Activated B cell treated with CpG ODN at 0.5 μM for 24 hours (primary cell): ENCODE results near the gene RSPH6A. TPM values are rescaled to one million over a fixed set of nuclear protein-coding genes. Genes with fewer than 3 reads are reported as not detected.

Experiments
- ATAC-seq: fragments of 200-7000 bp; cut with Tn5 transposase; one replicate; pipeline ENCODE4 v1.10.0; 2021; ENCODE audit warnings: low read depth, mild to moderate bottlenecking, moderate library complexity
- CTCF ChIA-PET: fragments of 350-600 bp; sonication (Branson Sonifier 250); formaldehyde crosslinking; loops from one replicate; lab custom pipeline; 2021; ENCODE audit warnings: antibody characterized with exemption; lab: Charles Lee
- POLR2A ChIA-PET: fragments of 350-600 bp; sonication (Branson Sonifier 250); formaldehyde crosslinking; loops from one replicate; lab custom pipeline; 2021; ENCODE audit warnings: antibody characterized with exemption; lab: Charles Lee
- DNase-seq: peaks from one replicate; pipeline ENCODE4 v3.0.0; 2022
- H3K27ac Mint-ChIP-seq: one replicate; pipeline ENCODE4 v1.8.0; 2020; ENCODE audit warnings: mixed read lengths
- H3K27me3 Mint-ChIP-seq: one replicate; pipeline ENCODE4 v1.8.0; 2021; ENCODE audit warnings: mixed read lengths
- H3K36me3 Mint-ChIP-seq: one replicate; pipeline ENCODE4 v1.8.0; 2021; ENCODE audit warnings: low read depth, mixed read lengths
- H3K4me1 Mint-ChIP-seq: one replicate; pipeline ENCODE4 v1.8.0; 2021; ENCODE audit warnings: mixed read lengths
- H3K4me3 Mint-ChIP-seq: one replicate; pipeline ENCODE4 v1.8.0; 2020; ENCODE audit warnings: mild to moderate bottlenecking, mixed read lengths
- H3K9me3 Mint-ChIP-seq: one replicate; pipeline ENCODE4 v1.8.0; 2020; ENCODE audit warnings: mixed read lengths
- intact Hi-C: fragments of 100-400 bp; cut with micrococcal nuclease; formaldehyde crosslinking; loops from one replicate; pipeline ENCODE4 v1.15.1; 2024
- total RNA-seq: library from RNA; stranded (reverse); gene quantifications from 2 replicates; pipeline ENCODE4 v1.2.3, GENCODE V29; 2022
- TF ChIP-seq, protein P1 (sequence below): fragments of 200-600 bp; IDR thresholded peaks from one replicate; pipeline ENCODE4 v1.8.0; 2022; ENCODE audit warnings: antibody characterized with exemption, mild to moderate bottlenecking

RSPH6A gene
- total RNA-seq, 1 donor from 2014 or later = 0.51 TPM

DNA sequence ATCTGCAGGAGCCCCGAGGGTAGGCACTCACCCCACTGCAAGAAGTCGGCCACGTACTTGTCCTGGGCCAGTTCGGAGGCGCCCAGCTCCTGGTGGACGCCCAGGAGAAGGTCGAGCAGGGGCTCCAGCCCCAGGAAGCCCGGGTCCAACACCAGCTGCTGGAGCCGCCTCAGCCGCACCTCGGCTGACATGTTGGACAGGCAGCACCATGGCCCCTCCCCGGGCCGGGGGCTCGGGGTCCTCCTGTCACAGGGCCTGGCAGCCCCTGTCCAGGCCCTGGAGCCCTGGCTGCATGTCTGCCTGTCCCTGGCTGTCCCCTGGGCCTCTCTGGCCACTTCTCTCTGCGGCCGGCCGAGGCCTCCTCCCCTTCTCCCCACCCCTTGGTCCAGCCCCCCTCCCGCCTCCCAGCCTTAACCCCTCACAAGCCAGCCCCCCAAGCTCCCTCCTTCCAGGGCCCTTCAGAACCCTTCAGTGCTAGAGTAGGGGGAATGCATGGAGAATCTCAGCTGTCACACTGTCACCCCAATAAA is 32.9 kb downstream of the RSPH6A start, which contains the start of gene DMPK:
Gene DMPK (minus strand): TSS at position 329 of the 530 bp plus-strand sequence. CDS start 138 bp downstream, at position 191.
- no peak for DNase-seq
- TF ChIP-seq, protein P1, sequence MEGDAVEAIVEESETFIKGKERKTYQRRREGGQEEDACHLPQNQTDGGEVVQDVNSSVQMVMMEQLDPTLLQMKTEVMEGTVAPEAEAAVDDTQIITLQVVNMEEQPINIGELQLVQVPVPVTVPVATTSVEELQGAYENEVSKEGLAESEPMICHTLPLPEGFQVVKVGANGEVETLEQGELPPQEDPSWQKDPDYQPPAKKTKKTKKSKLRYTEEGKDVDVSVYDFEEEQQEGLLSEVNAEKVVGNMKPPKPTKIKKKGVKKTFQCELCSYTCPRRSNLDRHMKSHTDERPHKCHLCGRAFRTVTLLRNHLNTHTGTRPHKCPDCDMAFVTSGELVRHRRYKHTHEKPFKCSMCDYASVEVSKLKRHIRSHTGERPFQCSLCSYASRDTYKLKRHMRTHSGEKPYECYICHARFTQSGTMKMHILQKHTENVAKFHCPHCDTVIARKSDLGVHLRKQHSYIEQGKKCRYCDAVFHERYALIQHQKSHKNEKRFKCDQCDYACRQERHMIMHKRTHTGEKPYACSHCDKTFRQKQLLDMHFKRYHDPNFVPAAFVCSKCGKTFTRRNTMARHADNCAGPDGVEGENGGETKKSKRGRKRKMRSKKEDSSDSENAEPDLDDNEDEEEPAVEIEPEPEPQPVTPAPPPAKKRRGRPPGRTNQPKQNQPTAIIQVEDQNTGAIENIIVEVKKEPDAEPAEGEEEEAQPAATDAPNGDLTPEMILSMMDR = no peak
- no peak within 1 kb of the TSS for H3K4me3 Mint-ChIP-seq
- POLR2A ChIA-PET = interaction anchor here (0.6 to 1.1 kb wide), 7 partner anchors 10 to 413 kb away, joined by 4 to 8 read pairs (median 4); partner anchors contain the start of gene DMWD
- CTCF ChIA-PET = no interaction called here
- peaks cover 26% of the 10 kb centered on the region for H3K4me1 Mint-ChIP-seq
- intact Hi-C loops = no loop called here
- no peak within 1 kb of the TSS for H3K27ac Mint-ChIP-seq
- peaks cover 4% of the 10 kb centered on the region for H3K27me3 Mint-ChIP-seq
- peaks cover 15% of the 10 kb centered on the region for H3K36me3 Mint-ChIP-seq
- no peak for ATAC-seq
- no peaks in the 10 kb centered on the region for H3K9me3 Mint-ChIP-seq

GRCh38 chr19:45781214-45782161 is 33.6 kb downstream of the RSPH6A start:
- ATAC-seq (no peak), DNase-seq (no peak)
- no peak overlapping the region for H3K4me3 Mint-ChIP-seq
- peaks cover 26% of the 10 kb centered on the region for H3K4me1 Mint-ChIP-seq
- intact Hi-C loops = no loop called here
- H3K27ac Mint-ChIP-seq = no peak overlapping the region
- peaks cover 15% of the 10 kb centered on the region for H3K36me3 Mint-ChIP-seq
- no peaks in the 10 kb centered on the region for H3K9me3 Mint-ChIP-seq
- CTCF ChIA-PET = interaction anchor here (0.5 kb wide), 1 partner anchor 411 kb away, joined by 3 read pairs; the partner anchor contains the start of gene ERCC2
- POLR2A ChIA-PET = no interaction called here
- TF ChIP-seq, protein P1 = no peak
- H3K27me3 Mint-ChIP-seq = peaks cover 4% of the 10 kb centered on the region

DNA sequence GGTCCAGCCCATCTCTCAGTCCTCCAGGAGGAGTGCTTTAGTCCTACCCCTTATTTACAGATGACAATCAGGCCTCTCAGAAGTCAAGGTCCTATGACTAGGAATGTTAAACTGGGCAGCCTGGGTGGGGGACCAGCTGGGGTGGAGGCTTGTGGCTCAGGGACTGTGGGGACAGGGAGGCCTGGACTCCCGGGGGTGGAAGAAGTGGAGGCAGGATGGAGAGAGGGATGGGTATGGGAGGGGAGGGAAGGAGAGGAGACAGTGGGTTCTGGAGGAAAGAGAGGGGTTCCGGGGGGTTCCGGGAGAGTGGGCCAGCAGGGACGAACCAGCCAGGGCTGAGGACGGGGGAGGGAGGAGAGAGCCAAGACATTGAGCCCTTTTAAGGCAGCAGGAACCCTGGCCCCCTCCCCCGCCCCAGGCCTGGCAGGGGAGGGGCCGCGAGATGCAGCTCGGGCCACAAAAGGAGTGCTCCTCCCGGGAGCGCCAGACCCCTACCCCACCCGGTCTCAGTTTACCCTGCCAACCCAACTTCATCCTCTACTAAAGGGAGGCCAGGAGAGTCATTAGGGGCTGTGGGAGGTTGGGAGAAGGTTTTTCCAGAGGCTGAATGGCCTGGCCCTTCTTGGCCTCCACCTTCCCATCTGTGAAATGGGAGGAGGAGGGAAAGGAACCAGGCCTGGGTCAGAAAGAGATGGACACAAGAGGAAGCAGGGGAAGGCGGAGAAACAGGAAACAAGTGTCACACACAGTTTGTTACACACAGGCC is 34.5 kb downstream of the RSPH6A start:
- ChIA-PET CTCF (interaction anchor here (0.5 kb wide), 1 partner anchor 410 kb away, joined by 3 read pairs; the partner anchor contains the start of gene ERCC2), POLR2A (no interaction called here)
- H3K27me3 Mint-ChIP-seq = peaks cover 4% of the 10 kb centered on the region
- H3K9me3 Mint-ChIP-seq = no peaks in the 10 kb centered on the region
- DNase-seq (no peak), ATAC-seq (no peak)
- H3K27ac Mint-ChIP-seq = no peak overlapping the region
- H3K4me1 Mint-ChIP-seq = peaks cover 26% of the 10 kb centered on the region
- peaks cover 13% of the 10 kb centered on the region for H3K36me3 Mint-ChIP-seq
- H3K4me3 Mint-ChIP-seq = no peak overlapping the region
- TF ChIP-seq, protein P1 = no peak
- intact Hi-C loops = no loop called here

GRCh38 chr19:45780146-45780447 is 35.0 kb downstream of the RSPH6A start:
- H3K36me3 Mint-ChIP-seq = peaks cover 13% of the 10 kb centered on the region
- intact Hi-C loops = no loop called here
- H3K9me3 Mint-ChIP-seq = no peaks in the 10 kb centered on the region
- peaks cover 4% of the 10 kb centered on the region for H3K27me3 Mint-ChIP-seq
- POLR2A ChIA-PET = no interaction called here
- TF ChIP-seq, protein P1 = no peak
- DNase-seq = no peak
- no peak for ATAC-seq
- CTCF ChIA-PET = no interaction called here
- no peak overlapping the region for H3K27ac Mint-ChIP-seq
- peaks cover 26% of the 10 kb centered on the region for H3K4me1 Mint-ChIP-seq
- no peak overlapping the region for H3K4me3 Mint-ChIP-seq
